Neuronal stem cell (in vitro differentiated cells): ENCODE measurements around the gene AZU1.
"Not testable (repeated sequence)": the region's sequence is repeated elsewhere in the genome, so short reads cannot be mapped to it uniquely, and the experiment has no call there.

Source experiments
- DNase-seq: peaks from one replicate; pipeline ENCODE4 v3.0.0-alpha.2; 2013; ENCODE audit warnings: low spot score
- H2AFZ ChIP-seq: one replicate; pipeline ENCODE4 v1.6.1; 2013; ENCODE audit warnings: mild to moderate bottlenecking, low read length, inconsistent platforms
- H2AK5ac ChIP-seq: 2 replicates; pipeline ENCODE4 v1.6.1; 2013; ENCODE audit warnings: low read depth, mild to moderate bottlenecking, inconsistent platforms, low read length, moderate library complexity, mixed read lengths
- H2BK120ac ChIP-seq: 2 replicates; pipeline ENCODE4 v1.6.1; 2013; ENCODE audit warnings: low read depth, mild to moderate bottlenecking, inconsistent platforms, low read length, moderate library complexity, mixed read lengths
- H2BK12ac ChIP-seq: one replicate; pipeline ENCODE4 v1.6.1; 2013; ENCODE audit warnings: low read length, inconsistent platforms
- H2BK15ac ChIP-seq: 2 replicates; pipeline ENCODE4 v1.6.1; 2013; ENCODE audit warnings: mild to moderate bottlenecking, low read length, inconsistent platforms, mixed read lengths
- H2BK5ac ChIP-seq: one replicate; pipeline ENCODE4 v1.6.1; 2013; ENCODE audit warnings: inconsistent platforms, mild to moderate bottlenecking, low read length, moderate library complexity
- H3K14ac ChIP-seq: one replicate; pipeline ENCODE4 v1.6.1; 2013; ENCODE audit warnings: low read length, inconsistent platforms
- H3K18ac ChIP-seq: 2 replicates; pipeline ENCODE4 v1.6.1; 2013; ENCODE audit warnings: low read length, inconsistent platforms
- H3K23ac ChIP-seq: 2 replicates; pipeline ENCODE4 v1.6.1; 2013; ENCODE audit warnings: low read depth, mild to moderate bottlenecking, mixed read lengths, low read length, inconsistent platforms; ENCODE audit not compliant: poor library complexity
- H3K27ac ChIP-seq: replicated peaks from 3 replicates; pipeline ENCODE4 v1.5.1; 2013; ENCODE audit warnings: low read length, inconsistent platforms
- H3K27me3 ChIP-seq, 3 experiments: 2 replicates each; pipeline ENCODE4 v1.6.1; 2013; ENCODE audit warnings: low read length in 3 of 3, mild to moderate bottlenecking in 2 of 3, inconsistent platforms in 1 of 3, low read depth in 1 of 3, mixed read lengths in 1 of 3, moderate library complexity in 1 of 3; ENCODE audit not compliant: control insufficient read depth in 3 of 3, insufficient read depth in 3 of 3
- H3K36me3 ChIP-seq, 2 donors: replicated peaks in 1 of 2; 2 replicates each; pipeline ENCODE4 v1.6.1; 2013; ENCODE audit warnings: low read length in 2 of 2; ENCODE audit not compliant: control insufficient read depth in 2 of 2, insufficient read depth in 2 of 2
- H3K4ac ChIP-seq: 2 replicates; pipeline ENCODE4 v1.6.1; 2013; ENCODE audit warnings: inconsistent platforms, mild to moderate bottlenecking, low read length, moderate library complexity
- H3K4me1 ChIP-seq, 2 donors: 1 replicate in 1 of 2; 2 replicates in 1 of 2; pipeline ENCODE4 v1.6.1; 2013; ENCODE audit warnings: low read length in 2 of 2, low read depth in 1 of 2; ENCODE audit not compliant: control insufficient read depth in 2 of 2, insufficient read depth in 1 of 2
- H3K4me2 ChIP-seq: one replicate; pipeline ENCODE4 v1.6.1; 2013; ENCODE audit warnings: mild to moderate bottlenecking, low read length, inconsistent platforms; ENCODE audit not compliant: insufficient read depth, poor library complexity, severe bottlenecking
- H3K4me3 ChIP-seq, 2 donors: 2 replicates each; pipeline ENCODE4 v1.5.1; 2013; ENCODE audit warnings: low read length in 2 of 2, mild to moderate bottlenecking in 2 of 2, inconsistent platforms in 1 of 2, moderate library complexity in 1 of 2
- H3K79me1 ChIP-seq: one replicate; pipeline ENCODE4 v1.6.1; 2013; ENCODE audit warnings: low read depth, mild to moderate bottlenecking, inconsistent platforms, low read length, moderate library complexity
- H3K9ac ChIP-seq: one replicate; pipeline ENCODE4 v1.6.1; 2013; ENCODE audit warnings: mild to moderate bottlenecking, low read depth, low read length, inconsistent platforms; ENCODE audit not compliant: poor library complexity
- H3K9me3 ChIP-seq, 2 donors: replicated peaks in 1 of 2; 2 replicates each; pipeline versions ENCODE3 to v1.6.1; 2013; ENCODE audit warnings: low read length in 2 of 2, mild to moderate bottlenecking in 2 of 2, inconsistent platforms in 1 of 2, low read depth in 1 of 2, mixed read lengths in 1 of 2, moderate library complexity in 1 of 2; ENCODE audit not compliant: control insufficient read depth in 2 of 2, insufficient read depth in 1 of 2
- H4K8ac ChIP-seq: one replicate; pipeline ENCODE4 v1.6.1; 2013; ENCODE audit warnings: low read depth, mild to moderate bottlenecking, inconsistent platforms, low read length, moderate library complexity
- H4K91ac ChIP-seq: one replicate; pipeline ENCODE4 v1.6.1; 2013; ENCODE audit warnings: low read length, low read depth, mild to moderate bottlenecking, inconsistent platforms; ENCODE audit not compliant: poor library complexity
- WGBS, 2 donors: extraction: QIAGEN DNeasy Blood & Tissue Kit; methylation state at CpG; one replicate each; pipeline ENCODE4 v1.1.7; 2013; ENCODE audit warnings: missing lambda C conversion rate in 2 of 2, mixed read lengths in 1 of 2; ENCODE audit not compliant: insufficient read length in 2 of 2, insufficient replicate concordance in 1 of 2; ENCODE audit errors: extremely low coverage in 2 of 2; 5-methylcytosine and 5-hydroxymethylcytosine counted together

The AZU1 gene

GRCh38 chr19:849195-849594 lies 21.6 kb downstream of the AZU1 start:
- not testable (repeated sequence) for H3K18ac ChIP-seq, H3K9ac ChIP-seq, DNase-seq, H4K91ac ChIP-seq, H3K4me2 ChIP-seq, H3K23ac ChIP-seq, H3K4me1 ChIP-seq, H3K9me3 ChIP-seq, H2BK12ac ChIP-seq, H2BK15ac ChIP-seq, H3K14ac ChIP-seq, H3K27ac ChIP-seq, H3K36me3 ChIP-seq, H2AK5ac ChIP-seq, H2BK5ac ChIP-seq, H2BK120ac ChIP-seq, H3K79me1 ChIP-seq, H4K8ac ChIP-seq, H2AFZ ChIP-seq, H3K4ac ChIP-seq, H3K4me3 ChIP-seq
- no CpG with 5 or more reads among the region's 8 CpGs for WGBS, 2 donors
- H3K27me3 ChIP-seq = peaks cover 0 to 35% (median 3%) of the 10 kb centered on the region in 3 experiments

- no peaks in the 10 kb centered on the region for H3K36me3 ChIP-seq
- peak overlapping the region; percentile 43 for H4K8ac ChIP-seq
- H3K18ac ChIP-seq = peak overlapping the region; percentile 74
- peak overlapping the region; percentile 21 for H3K9ac ChIP-seq
- H2AK5ac ChIP-seq = peak overlapping the region; percentile 84
- peak overlapping the region; percentile 94 for H2BK15ac ChIP-seq
- peak overlapping the region; percentile 95 for H3K4ac ChIP-seq
- no peak overlapping the region for H3K4me2 ChIP-seq
- peaks cover 5 to 9% of the 10 kb centered on the region in 2 donors for H3K4me1 ChIP-seq
- H3K27me3 ChIP-seq = peaks cover 0 to 28% (median 0%) of the 10 kb centered on the region in 3 experiments
- peak overlapping the region; percentile 55 for H3K23ac ChIP-seq
- peak overlapping the region; percentile 71 for H3K14ac ChIP-seq
- peak overlapping the region; percentile 86 for H2AFZ ChIP-seq
- H3K4me3 ChIP-seq = no peak overlapping the region
- DNase-seq = no peak
- peak overlapping the region; percentile 73 for H2BK12ac ChIP-seq
- H3K27ac ChIP-seq = no peak overlapping the region
- H4K91ac ChIP-seq = no peak overlapping the region
- WGBS, 2 donors = no CpG with 5 or more reads among the region's 28 CpGs
- H3K79me1 ChIP-seq = peaks cover 2% of the 10 kb centered on the region
- peak overlapping the region; percentile 13 for H2BK5ac ChIP-seq
- no peak overlapping the region for H2BK120ac ChIP-seq
- H3K9me3 ChIP-seq = no peaks in the 10 kb centered on the region
Measured at GRCh38 chr19:850221-850978, 22.8 kb downstream of the AZU1 start.

GRCh38 chr19:850979-851335 lies 23.3 kb downstream of the AZU1 start:
- WGBS, 2 donors = no CpG with 5 or more reads among the region's 13 CpGs

GRCh38 chr19:852136-853013 lies 24.7 kb downstream of the AZU1 start, which contains the start of gene ELANE:
ELANE (plus strand) TSS chr19:852303; CDS start chr19:852329, 26 bp downstream.
- Histone ChIP-seq H4K91ac (no peak within 1 kb of the TSS), H2BK15ac (peak within 1 kb of the TSS; percentile 58), H3K79me1 (no peaks in the 10 kb centered on the region), H2BK12ac (peak within 1 kb of the TSS; percentile 41), H2AFZ (no peak within 1 kb of the TSS), H4K8ac (no peak within 1 kb of the TSS), H3K27me3 (peaks cover 0 to 12% (median 0%) of the 10 kb centered on the region in 3 experiments), H3K4me3 (no peak within 1 kb of the TSS), H2BK120ac (no peak within 1 kb of the TSS), H3K4ac (peak within 1 kb of the TSS; percentile 66), H3K14ac (no peak within 1 kb of the TSS), H3K9me3 (no peaks in the 10 kb centered on the region), H3K9ac (no peak within 1 kb of the TSS), H3K36me3 (no peaks in the 10 kb centered on the region), H3K4me1 (peaks cover 0 to 3% of the 10 kb centered on the region in 2 donors), H3K4me2 (no peak within 1 kb of the TSS), H2BK5ac (no peak within 1 kb of the TSS), H3K27ac (no peak within 1 kb of the TSS), H3K18ac (peak within 1 kb of the TSS; percentile 57), H3K23ac (no peak within 1 kb of the TSS), H2AK5ac (peak within 1 kb of the TSS; percentile 90)
- WGBS, 2 donors = no CpG with 5 or more reads among the region's 55 CpGs
- DNase-seq = no peak

More at GRCh38 chr19:850979-851335, 23.3 kb downstream of the AZU1 start:
- peak overlapping the region; percentile 84 for H2AK5ac ChIP-seq
- H3K23ac ChIP-seq = no peak overlapping the region
- no peak overlapping the region for H2BK120ac ChIP-seq
- peak overlapping the region; percentile 43 for H4K8ac ChIP-seq
- H3K4ac ChIP-seq = no peak overlapping the region
- H3K36me3 ChIP-seq = no peaks in the 10 kb centered on the region
- H3K9me3 ChIP-seq = no peaks in the 10 kb centered on the region
- H3K27me3 ChIP-seq = peaks cover 0 to 23% (median 0%) of the 10 kb centered on the region in 3 experiments
- no peak overlapping the region for H2BK12ac ChIP-seq
- H2BK5ac ChIP-seq = peak overlapping the region; percentile 13
- peak overlapping the region; percentile 86 for H2AFZ ChIP-seq
- peaks cover 2% of the 10 kb centered on the region for H3K79me1 ChIP-seq
- no peak overlapping the region for H3K4me3 ChIP-seq
- H3K18ac ChIP-seq = peak overlapping the region; percentile 74
- H3K4me2 ChIP-seq = no peak overlapping the region
- peak overlapping the region; percentile 94 for H2BK15ac ChIP-seq
- no peak overlapping the region for H3K9ac ChIP-seq
- DNase-seq = no peak
- H4K91ac ChIP-seq = no peak overlapping the region
- no peak overlapping the region for H3K14ac ChIP-seq
- peaks cover 2 to 4% of the 10 kb centered on the region in 2 donors for H3K4me1 ChIP-seq
- no peak overlapping the region for H3K27ac ChIP-seq
